CD8-positive, alpha-beta memory T cell (primary cell): ENCODE data around the gene PDLIM4. TPM values are rescaled to one million over a fixed set of nuclear protein-coding genes. Genes with fewer than 3 reads are reported as not detected.

Experiments
- polyA plus RNA-seq: library from polyadenylated mRNA; unstranded; fragments of 300-500 nt; fragmentation: Illumina TruSeq; gene quantifications from one replicate; pipeline ENCODE4 v1.2.3, GENCODE V29; 2021
- total RNA-seq, 2 experiments: library from RNA; stranded (reverse); gene quantifications; one replicate each; pipeline ENCODE4 v1.2.3, GENCODE V29; 2021

PDLIM4 gene
- total and polyA plus RNA-seq, 3 experiments from 2014 or later = 0.39 to 1.4 TPM; not detected in 1

Other genes starting within 250 kb of the PDLIM4 start
- 10 to 100 TPM; 21.8 to 22.7 TPM for gene ACSL6, start 246.0 kb upstream of the PDLIM4 start, total RNA-seq
- gene ACSL6, start 246.0 kb upstream of the PDLIM4 start, polyA plus RNA-seq = 20.7 TPM
- gene IL3, start 197.0 kb upstream of the PDLIM4 start, total RNA-seq = 10 to 100 TPM; 69.7 to 71.9 TPM
- not detected for gene IL3, start 197.0 kb upstream of the PDLIM4 start, polyA plus RNA-seq
- 100 to 1,000 TPM; 393 to 409 TPM for gene CSF2, start 183.9 kb upstream of the PDLIM4 start, total RNA-seq
- not detected for gene CSF2, start 183.9 kb upstream of the PDLIM4 start, polyA plus RNA-seq
- gene P4HA2, start 29.8 kb upstream of the PDLIM4 start, total RNA-seq = 1 to 10 TPM; 7.2 to 7.9 TPM
- not detected for gene P4HA2, start 29.8 kb upstream of the PDLIM4 start, polyA plus RNA-seq
- gene SLC22A4, start 36.7 kb downstream of the PDLIM4 start, total RNA-seq = 1 to 10 TPM; 2.6 to 2.9 TPM
- gene SLC22A4, start 36.7 kb downstream of the PDLIM4 start, polyA plus RNA-seq = 0.15 TPM
- gene SLC22A5, start 112.0 kb downstream of the PDLIM4 start, total RNA-seq = 1 to 10 TPM; 5.2 to 5.9 TPM
- 2.5 TPM for gene SLC22A5, start 112.0 kb downstream of the PDLIM4 start, polyA plus RNA-seq
- 100 to 1,000 TPM; 115 to 121 TPM for gene IRF1, start 233.1 kb downstream of the PDLIM4 start, total RNA-seq
- gene IRF1, start 233.1 kb downstream of the PDLIM4 start, polyA plus RNA-seq = 204 TPM